ENCODE measurements around the gene TATDN2.
A peak's percentile ranks its signal among the peaks of the same experiment; 100 is the strongest.

TATDN2 gene

DNA sequence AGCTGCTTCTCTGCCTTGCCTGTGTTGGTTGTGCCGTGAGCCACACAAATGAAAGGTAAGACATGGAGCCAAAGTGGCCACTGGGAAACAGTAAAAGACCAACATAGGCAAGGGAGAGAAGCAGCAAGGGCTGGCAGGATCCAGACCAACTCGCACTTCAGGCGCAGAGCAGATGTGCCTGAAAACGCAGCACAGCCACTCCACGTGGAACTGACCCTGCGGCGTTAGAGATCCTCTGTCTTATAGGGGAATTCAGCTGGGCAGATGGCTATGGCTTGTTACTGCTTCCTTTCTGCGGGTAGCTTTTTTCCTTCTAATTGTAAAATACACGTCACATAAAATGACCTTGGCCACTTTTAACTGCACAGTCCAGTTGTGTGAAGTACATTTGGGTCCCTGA is 54.8 kb downstream of the TATDN2 start:
- TF ChIP-seq POLR2A (IDR thresholded peaks at IDR 0.05; ENCODE audit: low read length) (no peak), GATA1 (IDR thresholded peaks at IDR 0.05; ENCODE audit: low read depth, low read length) (no peak)
- no peak for DNase-seq

DNA sequence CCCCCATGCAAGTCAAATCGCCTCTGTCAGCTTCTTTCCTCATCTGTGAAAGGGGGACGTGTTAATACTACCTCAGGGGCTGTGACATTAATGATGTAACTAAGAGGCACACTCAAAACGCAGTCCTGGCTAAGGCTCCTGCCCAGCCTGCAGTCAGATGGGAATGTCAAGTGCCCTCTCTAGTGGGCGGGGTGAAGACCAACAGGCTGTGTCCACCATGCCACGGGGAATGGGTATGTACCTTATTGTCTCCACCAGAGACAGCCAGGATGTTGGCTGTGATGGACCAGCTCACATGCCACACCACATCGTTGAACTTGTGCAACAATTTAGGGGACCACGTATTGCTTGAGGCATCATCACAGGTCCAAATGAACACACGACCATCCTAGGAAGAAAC is 55.5 kb downstream of the TATDN2 start:
- no peak for TF ChIP-seq GATA1 (IDR thresholded peaks at IDR 0.05; ENCODE audit: low read depth, low read length)
- TF ChIP-seq POLR2A (IDR thresholded peaks at IDR 0.05; ENCODE audit: low read length): no peak
- no peak for DNase-seq

DNA sequence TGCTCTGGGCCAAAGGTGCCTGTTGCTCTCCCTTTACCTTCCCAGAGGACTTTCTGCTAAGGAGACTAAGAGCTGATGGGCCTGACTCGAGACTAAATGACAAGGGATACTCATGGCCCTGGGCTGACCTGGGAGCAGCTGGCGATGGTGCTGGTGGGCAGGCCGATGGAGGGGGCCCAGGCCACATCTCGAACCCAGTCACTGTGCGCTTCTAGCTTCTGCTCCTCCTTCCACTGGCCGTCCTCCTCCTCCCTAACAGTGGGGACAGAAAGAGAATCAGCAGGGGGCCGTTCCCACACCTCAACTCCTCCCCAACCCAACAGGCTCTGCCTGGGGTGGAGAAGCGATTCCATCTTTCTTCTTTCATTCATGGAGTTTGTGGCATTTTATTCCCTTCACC is 56.6 kb downstream of the TATDN2 start:
- no peak for DNase-seq
- TF ChIP-seq GATA1 (IDR thresholded peaks at IDR 0.05; ENCODE audit: low read depth, low read length): no peak
- TF ChIP-seq POLR2A (IDR thresholded peaks at IDR 0.05; ENCODE audit: low read length): no peak

DNA sequence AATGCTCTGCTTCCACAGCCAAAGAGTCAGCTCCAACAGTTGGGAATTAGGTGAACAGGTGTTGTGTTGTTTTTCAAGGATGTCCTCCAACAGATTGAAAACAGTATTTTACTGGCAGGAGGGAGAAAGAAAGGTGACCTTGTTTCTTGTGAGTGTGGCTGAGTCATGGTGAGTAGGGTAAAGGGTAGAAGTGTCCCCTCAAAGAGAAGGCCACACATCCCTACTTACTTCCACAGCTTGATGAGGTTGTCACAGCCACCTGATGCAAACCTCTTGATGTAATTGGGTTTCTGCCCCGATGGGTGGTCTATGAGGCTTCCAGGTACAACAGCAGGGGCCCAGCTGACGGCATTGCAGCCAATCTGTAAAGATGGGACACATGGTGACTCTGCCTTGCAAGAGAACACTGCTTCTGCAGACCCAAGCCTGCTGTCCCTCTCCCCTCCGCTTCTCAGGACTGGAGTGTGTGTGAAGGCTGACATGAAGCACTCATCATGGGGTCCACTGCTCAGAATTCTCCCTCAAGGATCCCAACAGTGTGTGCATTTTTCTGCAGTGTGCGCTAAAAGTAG is 57.2 kb downstream of the TATDN2 start:
- TF ChIP-seq POLR2A (IDR thresholded peaks at IDR 0.05; ENCODE audit: low read length): no peak
- no peak for TF ChIP-seq GATA1 (IDR thresholded peaks at IDR 0.05; ENCODE audit: low read depth, low read length)
- DNase-seq: peak; percentile 20 to 30

DNA sequence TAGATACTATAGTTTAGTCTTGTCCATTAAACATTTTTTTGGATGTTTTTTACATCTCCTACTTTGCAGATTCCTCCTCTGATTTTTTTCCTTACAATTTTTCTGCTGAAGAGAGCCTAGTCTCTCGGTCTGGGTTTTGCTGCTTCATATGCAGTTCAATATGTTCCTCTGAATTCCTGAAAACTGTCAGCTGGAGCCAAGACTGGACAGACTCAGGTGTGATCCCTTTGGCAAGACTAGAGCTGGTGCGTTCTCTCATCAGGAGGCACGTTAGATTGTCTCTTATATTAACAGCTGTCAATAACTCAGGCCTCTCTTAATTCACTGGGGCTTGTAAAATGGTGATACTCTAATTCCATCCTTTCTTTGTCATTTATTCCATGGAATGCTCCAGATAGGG is 57.9 kb downstream of the TATDN2 start:
- no peak for DNase-seq

DNA sequence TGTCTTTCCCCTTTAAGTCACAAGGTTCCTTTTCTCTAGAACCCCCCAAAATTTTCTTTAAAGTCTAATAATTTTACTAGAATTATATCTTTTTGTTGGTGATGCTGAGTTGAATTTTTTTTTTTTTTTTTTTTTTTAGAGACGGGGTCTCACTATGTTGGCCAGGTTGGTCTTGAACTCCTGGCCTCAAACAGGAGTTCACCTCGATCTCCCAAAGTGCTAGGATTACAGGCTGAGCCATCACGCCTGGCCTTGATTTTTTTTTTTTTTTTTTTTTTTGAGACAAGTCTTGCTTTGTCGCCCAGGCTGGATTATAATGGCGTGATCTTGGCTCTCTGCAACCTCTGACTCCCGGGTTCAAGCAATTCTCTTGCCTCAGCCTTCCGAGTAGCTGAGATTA is 60.4 kb downstream of the TATDN2 start:
- TF ChIP-seq POLR2A (IDR thresholded peaks at IDR 0.05; ENCODE audit: low read length) (no peak), GATA1 (IDR thresholded peaks at IDR 0.05; ENCODE audit: low read depth, low read length) (no peak)
- DNase-seq: no peak

More for the DNA sequence above, 57.9 kb downstream of the TATDN2 start:
- no peak for TF ChIP-seq GATA1 (IDR thresholded peaks at IDR 0.05; ENCODE audit: low read depth, low read length)
- no peak for TF ChIP-seq POLR2A (IDR thresholded peaks at IDR 0.05; ENCODE audit: low read length)

DNA sequence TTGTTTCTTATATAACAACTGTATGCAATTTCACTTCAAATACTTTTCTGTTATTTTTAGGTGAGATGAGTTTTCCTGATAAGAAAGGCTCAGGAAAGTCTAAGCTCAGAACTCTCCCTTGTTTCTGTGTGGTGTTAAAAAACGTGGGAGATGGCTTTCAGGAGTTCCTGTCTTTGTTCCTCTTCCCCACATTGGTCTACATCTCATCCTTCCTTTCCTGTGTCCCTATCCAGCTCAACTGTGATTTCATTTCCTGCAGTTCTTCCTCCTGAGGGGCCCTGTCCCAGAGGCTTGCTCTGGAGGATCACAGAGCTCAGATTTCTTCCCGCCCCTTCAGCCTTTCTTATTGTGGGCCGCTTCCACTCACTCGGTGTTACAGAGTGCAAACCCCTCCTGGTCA is 61.5 kb downstream of the TATDN2 start:
- no peak for DNase-seq
- no peak for TF ChIP-seq POLR2A (IDR thresholded peaks at IDR 0.05; ENCODE audit: low read length)
- no peak for TF ChIP-seq GATA1 (IDR thresholded peaks at IDR 0.05; ENCODE audit: low read depth, low read length)

DNA sequence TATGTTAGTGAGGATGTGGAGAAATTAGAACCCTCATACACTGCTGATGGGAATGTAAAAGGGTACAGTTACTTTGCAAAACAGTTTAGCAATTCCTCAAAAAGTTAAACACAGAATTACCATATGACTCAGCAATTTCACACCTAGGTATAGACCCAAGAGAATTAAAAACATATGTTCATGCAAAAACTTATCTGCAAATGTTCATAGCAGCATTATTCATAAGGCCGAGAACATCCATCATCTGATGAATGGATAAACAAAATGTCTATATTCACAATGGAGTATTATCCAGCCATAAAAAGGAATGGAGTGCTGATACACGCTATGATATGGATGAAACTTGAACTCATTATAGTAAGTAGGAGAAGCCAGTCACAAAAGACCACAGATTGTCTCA is 62.3 kb downstream of the TATDN2 start:
- TF ChIP-seq GATA1 (IDR thresholded peaks at IDR 0.05; ENCODE audit: low read depth, low read length): no peak
- TF ChIP-seq POLR2A (IDR thresholded peaks at IDR 0.05; ENCODE audit: low read length): no peak
- DNase-seq: no peak

DNA sequence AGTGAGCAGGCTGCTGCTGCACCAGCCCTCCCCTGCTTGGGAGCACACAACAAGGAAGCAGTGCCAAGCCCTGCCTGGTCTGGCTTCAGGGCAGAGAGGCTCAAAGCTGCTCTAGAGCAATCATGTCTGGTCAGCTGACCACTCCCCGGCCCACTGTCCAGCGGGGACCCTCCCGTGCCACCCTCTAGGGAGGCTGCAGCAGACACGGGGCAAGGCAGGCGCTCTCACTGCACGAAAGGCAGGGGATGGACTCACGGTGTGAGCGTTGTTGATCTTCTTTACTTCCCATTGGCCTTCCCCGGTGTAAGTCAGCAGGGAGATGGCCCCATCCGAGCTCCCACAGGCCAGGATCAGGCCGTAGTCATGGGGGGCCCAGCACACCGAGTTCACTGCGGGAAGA is 63.5 kb downstream of the TATDN2 start:
- TF ChIP-seq GATA1 (IDR thresholded peaks at IDR 0.05; ENCODE audit: low read depth, low read length) (no peak), POLR2A (IDR thresholded peaks at IDR 0.05; ENCODE audit: low read length) (no peak)
- no peak for DNase-seq

DNA sequence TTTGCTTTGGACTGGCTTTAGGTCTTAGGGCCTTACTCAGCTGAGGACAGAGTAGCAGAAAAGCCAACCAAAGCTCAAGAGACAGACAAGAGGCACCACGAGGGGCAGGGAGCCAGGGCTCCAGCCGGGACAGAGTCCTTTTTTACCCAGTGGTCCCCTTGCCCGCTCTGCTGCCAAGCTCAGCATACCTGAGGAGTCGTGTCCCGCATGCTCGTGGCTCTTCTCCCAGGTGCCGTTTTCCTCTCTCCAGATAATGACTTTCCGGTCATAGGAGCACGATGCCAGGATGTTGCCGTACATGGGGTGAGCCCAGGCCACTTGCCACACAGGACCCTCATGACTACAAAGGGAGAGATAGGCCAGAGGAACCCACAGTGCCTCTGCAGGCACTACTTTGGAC is 64.1 kb downstream of the TATDN2 start:
- TF ChIP-seq POLR2A (IDR thresholded peaks at IDR 0.05; ENCODE audit: low read length) (no peak), GATA1 (IDR thresholded peaks at IDR 0.05; ENCODE audit: low read depth, low read length) (no peak)

DNA sequence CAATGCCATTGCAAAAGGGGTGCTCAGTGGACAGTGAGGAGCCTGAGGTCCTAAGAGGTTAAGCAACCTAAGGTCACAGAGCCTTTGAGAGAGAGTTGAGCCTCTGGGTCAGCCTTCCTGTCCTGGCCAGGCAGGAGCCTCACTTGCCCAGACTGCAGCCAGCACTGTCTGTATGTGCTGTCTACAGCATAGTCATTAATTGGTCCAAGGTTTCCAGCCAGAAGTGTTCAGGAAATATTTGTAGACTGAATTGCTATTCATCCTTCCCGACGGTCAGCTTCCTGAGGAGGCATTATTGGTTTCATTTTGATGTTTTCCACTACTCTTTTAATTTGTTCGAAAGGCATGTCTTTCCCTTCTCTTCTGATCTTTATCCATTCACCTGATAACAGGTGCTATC is 64.6 kb downstream of the TATDN2 start:
- no peak for DNase-seq
- TF ChIP-seq POLR2A (IDR thresholded peaks at IDR 0.05; ENCODE audit: low read length): no peak
- TF ChIP-seq GATA1 (IDR thresholded peaks at IDR 0.05; ENCODE audit: low read depth, low read length): no peak

More for the DNA sequence above, 64.1 kb downstream of the TATDN2 start:
- no peak for DNase-seq

DNA sequence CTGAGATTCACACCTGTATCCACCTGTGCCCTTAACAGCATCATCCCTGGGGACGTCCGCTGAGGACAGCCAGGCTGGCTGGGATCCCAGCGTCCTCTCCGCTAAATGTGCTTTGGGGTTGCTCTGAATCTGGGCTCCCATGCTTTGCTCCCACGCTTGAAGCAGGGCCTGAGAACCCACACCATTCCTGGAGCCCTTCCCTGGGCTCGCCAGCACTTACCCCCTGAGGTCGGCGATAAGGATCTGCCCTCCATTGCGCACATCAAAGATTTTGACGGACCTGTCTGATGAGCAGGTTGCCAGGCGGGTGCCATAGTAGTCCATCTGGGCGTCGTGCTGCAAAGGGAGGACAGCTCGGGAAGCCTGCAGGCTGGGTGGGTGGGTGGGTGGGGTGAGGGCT is 66.8 kb downstream of the TATDN2 start:
- TF ChIP-seq GATA1 (IDR thresholded peaks at IDR 0.05; ENCODE audit: low read depth, low read length) (no peak), POLR2A (IDR thresholded peaks at IDR 0.05; ENCODE audit: low read length) (no peak)
- no peak for DNase-seq

DNA sequence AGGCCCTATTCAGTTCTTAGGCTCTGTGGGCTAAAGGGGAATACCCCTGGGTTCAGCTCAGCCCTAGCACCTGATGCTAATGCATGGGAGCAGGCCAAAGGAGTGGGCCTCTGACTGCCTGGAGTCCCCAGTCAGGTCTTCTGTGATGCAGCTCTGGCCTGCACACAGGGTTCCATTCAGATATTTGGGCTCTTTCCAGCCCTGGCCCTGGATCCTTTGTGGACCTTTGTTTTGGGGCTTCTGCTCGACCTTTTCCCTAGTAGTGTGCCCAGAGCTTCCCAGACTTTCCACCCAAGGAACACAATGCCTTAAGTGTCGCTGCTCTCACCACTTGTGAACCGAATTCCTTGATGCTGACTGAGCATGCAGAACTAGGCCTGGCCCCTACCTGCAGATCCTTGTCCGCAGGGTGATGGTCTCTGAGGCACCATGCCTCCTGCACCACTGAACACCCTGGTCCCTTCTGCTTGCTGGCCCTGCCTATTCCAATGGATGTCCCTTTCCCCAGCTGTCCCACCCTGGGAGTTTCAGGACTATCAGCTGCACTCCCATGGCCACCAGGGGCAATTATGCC is 67.6 kb downstream of the TATDN2 start:
- no peak for DNase-seq
- TF ChIP-seq POLR2A (IDR thresholded peaks at IDR 0.05; ENCODE audit: low read length) (no peak), GATA1 (IDR thresholded peaks at IDR 0.05; ENCODE audit: low read depth, low read length) (no peak)

DNA sequence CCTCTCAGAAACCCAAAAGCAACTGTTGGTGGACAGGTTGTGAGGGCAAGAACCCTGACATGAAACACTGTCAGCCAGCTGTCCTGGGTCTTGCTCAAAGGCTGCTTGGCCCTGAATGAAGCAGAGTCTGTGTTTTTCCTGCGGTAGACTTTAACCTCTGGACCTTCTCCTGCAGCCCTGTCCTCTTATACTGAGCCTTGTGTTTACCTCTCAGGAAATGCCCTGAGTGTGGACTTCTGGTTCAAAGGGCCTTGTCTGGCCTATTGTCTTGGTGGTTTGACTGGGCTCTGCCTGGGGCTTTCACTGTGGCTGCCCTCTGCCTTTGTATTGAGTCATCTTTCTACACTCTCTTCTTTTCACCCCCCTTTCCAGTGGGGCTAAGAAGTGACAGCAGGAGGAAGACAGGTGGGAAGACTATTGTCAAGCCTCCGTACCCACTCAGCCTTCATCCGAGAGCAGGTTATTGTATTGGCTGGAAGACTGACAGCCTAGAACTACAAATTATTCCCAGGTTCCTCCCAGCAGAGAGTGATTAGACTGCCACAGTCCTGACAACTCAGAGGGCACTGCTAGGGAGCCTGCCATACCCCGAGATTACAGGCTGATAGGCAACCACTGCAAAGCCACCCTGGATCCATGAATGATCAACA is 69.2 kb downstream of the TATDN2 start:
- TF ChIP-seq GATA1 (IDR thresholded peaks at IDR 0.05; ENCODE audit: low read depth, low read length) (no peak), POLR2A (IDR thresholded peaks at IDR 0.05; ENCODE audit: low read length) (no peak)
- no peak for DNase-seq

DNA sequence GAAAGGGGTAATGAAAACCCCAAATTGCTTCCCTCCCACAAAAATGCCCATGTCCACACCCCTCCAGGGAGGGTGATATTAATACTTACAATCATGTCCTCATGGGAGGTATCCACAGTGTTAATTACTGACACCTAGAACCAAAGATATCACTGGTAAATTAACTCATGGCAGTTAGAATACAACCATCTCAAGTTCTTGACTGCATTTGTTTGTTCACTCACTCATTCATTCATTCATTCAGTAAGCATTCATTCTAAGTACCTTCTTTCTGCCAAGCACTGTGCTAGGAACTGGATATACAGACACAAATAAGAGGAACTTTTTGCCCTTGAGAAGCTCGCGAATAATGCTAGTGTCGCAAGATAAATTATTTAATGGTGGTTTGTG is 69.7 kb downstream of the TATDN2 start:
- DNase-seq: no peak
- TF ChIP-seq GATA1 (IDR thresholded peaks at IDR 0.05; ENCODE audit: low read depth, low read length): no peak
- TF ChIP-seq POLR2A (IDR thresholded peaks at IDR 0.05; ENCODE audit: low read length): no peak
